BE2C (cell line): Measurements from ENCODE around the gene IFT80.

Source experiments
- DNase-seq: peaks from one replicate; pipeline ENCODE4 v3.0.0-alpha.2; 2020
- H3K27me3 ChIP-seq: fragments of 250-450 bp; sonication (Bioruptor Pico); 2 replicates; pipeline ENCODE4 v1.5.1; 2020; ENCODE audit warnings: mild to moderate bottlenecking
- H3K36me3 ChIP-seq: fragments of 250-450 bp; sonication (Bioruptor Pico); 2 replicates; pipeline ENCODE4 v1.5.1; 2020; ENCODE audit warnings: mild to moderate bottlenecking
- H3K4me1 ChIP-seq: fragments of 250-450 bp; sonication (Bioruptor Pico); 2 replicates; pipeline ENCODE4 v1.5.1; 2020
- H3K4me3 ChIP-seq: 2 replicates; pipeline ENCODE4 v1.5.1; 2011; ENCODE audit warnings: low read depth, low read length
- H3K9me3 ChIP-seq: fragments of 250-450 bp; sonication (Bioruptor Pico); 2 replicates; pipeline ENCODE4 v1.5.1; 2020
- TF ChIP-seq, protein P1 (sequence below): IDR thresholded peaks from 2 replicates; pipeline ENCODE4 v1.5.1; 2012; ENCODE audit warnings: mild to moderate bottlenecking, low read depth, low read length

IFT80 gene

DNA sequence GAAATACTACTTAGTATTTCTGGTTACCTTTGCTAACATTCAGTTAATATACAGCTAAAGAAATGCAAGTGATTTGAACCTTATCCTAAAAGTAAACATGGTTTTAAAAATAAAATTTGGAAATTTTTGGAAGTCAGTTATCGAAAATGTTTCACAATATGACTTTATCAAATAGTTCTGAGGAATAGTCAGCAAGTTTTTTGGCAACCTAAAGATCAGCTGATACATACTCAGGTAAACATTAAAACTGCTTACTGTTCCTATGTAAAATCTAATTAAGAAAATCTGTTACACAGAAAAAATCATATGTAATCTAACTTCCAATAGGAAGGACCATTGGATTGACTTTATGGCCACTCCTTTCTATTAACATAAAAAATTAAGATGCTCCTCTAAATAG is 24.1 kb downstream of the IFT80 start:
- Histone ChIP-seq H3K4me1 (no peaks in the 10 kb centered on the region), H3K4me3 (no peak overlapping the region), H3K9me3 (no peaks in the 10 kb centered on the region), H3K36me3 (peaks cover 21% of the 10 kb centered on the region), H3K27me3 (no peaks in the 10 kb centered on the region)
- no peak for DNase-seq
- TF ChIP-seq, protein P1, sequence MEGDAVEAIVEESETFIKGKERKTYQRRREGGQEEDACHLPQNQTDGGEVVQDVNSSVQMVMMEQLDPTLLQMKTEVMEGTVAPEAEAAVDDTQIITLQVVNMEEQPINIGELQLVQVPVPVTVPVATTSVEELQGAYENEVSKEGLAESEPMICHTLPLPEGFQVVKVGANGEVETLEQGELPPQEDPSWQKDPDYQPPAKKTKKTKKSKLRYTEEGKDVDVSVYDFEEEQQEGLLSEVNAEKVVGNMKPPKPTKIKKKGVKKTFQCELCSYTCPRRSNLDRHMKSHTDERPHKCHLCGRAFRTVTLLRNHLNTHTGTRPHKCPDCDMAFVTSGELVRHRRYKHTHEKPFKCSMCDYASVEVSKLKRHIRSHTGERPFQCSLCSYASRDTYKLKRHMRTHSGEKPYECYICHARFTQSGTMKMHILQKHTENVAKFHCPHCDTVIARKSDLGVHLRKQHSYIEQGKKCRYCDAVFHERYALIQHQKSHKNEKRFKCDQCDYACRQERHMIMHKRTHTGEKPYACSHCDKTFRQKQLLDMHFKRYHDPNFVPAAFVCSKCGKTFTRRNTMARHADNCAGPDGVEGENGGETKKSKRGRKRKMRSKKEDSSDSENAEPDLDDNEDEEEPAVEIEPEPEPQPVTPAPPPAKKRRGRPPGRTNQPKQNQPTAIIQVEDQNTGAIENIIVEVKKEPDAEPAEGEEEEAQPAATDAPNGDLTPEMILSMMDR: no peak

DNA sequence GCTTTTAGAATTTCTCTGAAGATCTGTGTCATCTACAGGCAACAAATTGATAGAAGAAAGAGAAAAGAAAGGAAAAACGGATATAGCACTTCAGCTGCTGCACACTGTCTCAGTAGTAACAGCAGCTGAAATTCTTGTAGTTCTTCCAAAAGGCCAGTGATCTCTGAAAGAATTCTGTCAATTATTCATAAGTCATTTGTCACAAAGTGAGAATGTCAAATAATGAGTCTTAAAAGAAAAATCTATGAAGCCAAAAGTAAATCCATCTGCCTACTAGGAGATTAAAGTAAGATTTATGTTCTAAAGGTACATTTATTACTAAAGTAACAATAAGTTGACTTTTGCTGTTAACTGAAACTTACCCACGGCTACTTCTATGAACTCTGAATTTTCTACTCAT is 24.6 kb downstream of the IFT80 start:
- Histone ChIP-seq H3K36me3 (peaks cover 21% of the 10 kb centered on the region), H3K4me3 (no peak overlapping the region), H3K27me3 (no peaks in the 10 kb centered on the region), H3K4me1 (no peaks in the 10 kb centered on the region), H3K9me3 (no peaks in the 10 kb centered on the region)
- TF ChIP-seq, protein P1: no peak
- DNase-seq: no peak

DNA sequence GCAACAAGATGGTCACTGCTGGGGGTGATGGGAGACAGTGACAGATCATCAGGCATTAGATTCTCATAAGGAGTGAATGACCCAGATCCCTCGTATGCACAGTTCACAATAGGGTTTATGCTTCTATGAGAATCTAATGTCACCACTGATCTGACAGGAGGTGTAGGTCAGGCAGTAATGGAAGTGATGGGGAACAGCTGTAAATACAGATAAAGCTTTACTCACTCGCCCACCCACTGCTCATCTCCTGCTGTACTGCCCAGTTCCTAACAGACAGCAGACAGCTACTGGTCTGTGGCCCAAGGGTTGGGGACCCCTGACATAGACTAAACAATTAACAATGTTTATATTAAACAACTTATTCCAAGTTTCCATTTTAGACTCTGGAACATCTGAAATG is 25.4 kb downstream of the IFT80 start:
- H3K4me1 ChIP-seq: no peaks in the 10 kb centered on the region
- H3K36me3 ChIP-seq: peaks cover 21% of the 10 kb centered on the region
- TF ChIP-seq, protein P1: no peak
- DNase-seq: no peak
- H3K9me3 ChIP-seq: no peaks in the 10 kb centered on the region
- H3K27me3 ChIP-seq: no peaks in the 10 kb centered on the region
- H3K4me3 ChIP-seq: no peak overlapping the region

DNA sequence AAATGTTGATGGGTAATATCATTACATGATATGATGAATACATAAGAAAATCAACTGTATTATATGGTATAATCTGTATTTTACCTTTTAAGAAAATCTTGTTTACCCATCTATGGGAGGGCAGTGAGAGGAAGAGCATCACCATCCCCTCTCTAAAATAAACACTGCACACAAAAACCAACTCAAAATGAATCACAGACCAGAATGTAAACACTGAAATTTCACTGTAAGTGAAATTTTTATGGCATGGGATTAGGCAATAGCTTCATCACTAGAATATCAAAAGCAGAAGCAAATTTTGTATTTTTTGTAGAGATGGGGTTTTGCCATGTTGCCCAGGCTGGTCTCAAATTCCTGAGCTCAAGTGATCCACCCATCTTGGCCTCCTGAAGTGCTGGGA is 26.2 kb downstream of the IFT80 start:
- Histone ChIP-seq H3K36me3 (peaks cover 21% of the 10 kb centered on the region), H3K27me3 (no peaks in the 10 kb centered on the region), H3K4me1 (no peaks in the 10 kb centered on the region), H3K4me3 (no peak overlapping the region), H3K9me3 (no peaks in the 10 kb centered on the region)
- TF ChIP-seq, protein P1: no peak
- DNase-seq: no peak

DNA sequence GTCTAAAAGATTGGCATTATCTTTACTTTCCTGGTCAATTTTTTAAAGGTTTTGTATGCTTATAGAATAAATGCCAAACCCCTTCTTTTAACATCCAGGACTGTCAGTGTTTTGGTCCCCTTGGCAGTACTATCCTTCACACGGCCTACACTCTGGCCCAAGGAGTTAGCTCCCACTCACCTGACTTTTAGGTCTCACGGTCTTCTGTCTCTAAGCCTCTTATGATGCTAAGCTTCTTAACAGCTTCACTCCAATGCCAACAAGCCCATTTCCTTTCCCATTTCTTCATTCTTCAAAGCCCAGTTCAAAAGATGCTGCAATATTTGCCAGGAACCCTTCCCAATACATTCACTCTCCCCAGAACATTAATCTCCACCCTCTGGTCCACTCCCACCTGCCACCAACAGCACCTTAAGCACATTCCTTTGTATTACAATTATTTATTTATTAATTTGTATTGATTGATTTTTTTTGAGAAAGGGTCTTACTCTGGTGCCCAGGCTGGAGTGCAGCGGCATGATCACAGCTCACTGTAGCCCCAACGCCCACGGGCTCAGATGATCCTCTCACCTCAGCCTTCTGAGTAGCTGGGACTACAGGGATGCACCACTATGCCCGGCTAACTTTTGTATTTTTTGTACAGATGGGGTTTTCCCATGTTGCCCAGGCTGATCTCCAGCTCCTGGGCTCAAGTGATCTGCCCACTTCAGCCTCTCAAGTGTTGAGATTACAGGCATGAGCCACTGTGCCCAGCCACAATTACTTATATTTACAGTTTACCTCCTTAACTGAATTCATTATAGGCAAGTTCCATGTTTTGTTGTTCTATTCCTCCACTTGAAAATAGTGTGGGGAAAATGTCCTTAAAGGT is 27.8 kb downstream of the IFT80 start:
- H3K36me3 ChIP-seq: peaks cover 14% of the 10 kb centered on the region
- TF ChIP-seq, protein P1: no peak
- H3K4me1 ChIP-seq: no peaks in the 10 kb centered on the region

DNA sequence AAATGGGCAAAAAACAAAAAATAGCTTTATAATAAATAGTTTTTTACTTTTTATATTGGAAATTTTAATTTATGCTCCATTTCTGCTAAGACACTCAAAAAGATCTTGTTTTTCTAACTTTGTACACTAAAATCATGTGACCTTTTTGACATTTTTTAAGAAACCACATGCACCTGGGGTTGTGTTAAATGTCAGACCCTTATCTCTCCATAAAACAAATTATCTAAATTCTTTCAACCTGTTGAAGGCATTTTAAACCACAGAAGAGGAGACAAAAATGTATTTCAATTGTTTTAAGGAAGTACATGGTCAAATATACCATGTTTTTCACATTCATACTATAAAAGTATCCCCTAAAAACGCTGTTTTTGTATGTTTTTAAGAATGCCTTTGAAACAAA is 29.2 kb downstream of the IFT80 start:
- Histone ChIP-seq H3K27me3 (no peaks in the 10 kb centered on the region), H3K4me3 (no peak overlapping the region), H3K9me3 (no peaks in the 10 kb centered on the region), H3K36me3 (peaks cover 6% of the 10 kb centered on the region), H3K4me1 (no peaks in the 10 kb centered on the region)
- TF ChIP-seq, protein P1: no peak
- no peak for DNase-seq

More for the DNA sequence above, 27.8 kb downstream of the IFT80 start:
- no peaks in the 10 kb centered on the region for H3K27me3 ChIP-seq
- H3K4me3 ChIP-seq: no peak overlapping the region
- no peaks in the 10 kb centered on the region for H3K9me3 ChIP-seq
- no peak for DNase-seq
